CD4-positive, alpha-beta T cell treated with Interleukin-4 for 1 hour (primary cell): Measurements from ENCODE around the gene APCDD1L.
"Not testable (repeated sequence)": the region's sequence is repeated elsewhere in the genome, so short reads cannot be mapped to it uniquely, and the experiment has no call there.

Source experiments
- DNase-seq, 2 donors: peaks; one replicate each; pipeline ENCODE4 v3.0.0-alpha.2; 2020 to 2022

Gene APCDD1L

DNA sequence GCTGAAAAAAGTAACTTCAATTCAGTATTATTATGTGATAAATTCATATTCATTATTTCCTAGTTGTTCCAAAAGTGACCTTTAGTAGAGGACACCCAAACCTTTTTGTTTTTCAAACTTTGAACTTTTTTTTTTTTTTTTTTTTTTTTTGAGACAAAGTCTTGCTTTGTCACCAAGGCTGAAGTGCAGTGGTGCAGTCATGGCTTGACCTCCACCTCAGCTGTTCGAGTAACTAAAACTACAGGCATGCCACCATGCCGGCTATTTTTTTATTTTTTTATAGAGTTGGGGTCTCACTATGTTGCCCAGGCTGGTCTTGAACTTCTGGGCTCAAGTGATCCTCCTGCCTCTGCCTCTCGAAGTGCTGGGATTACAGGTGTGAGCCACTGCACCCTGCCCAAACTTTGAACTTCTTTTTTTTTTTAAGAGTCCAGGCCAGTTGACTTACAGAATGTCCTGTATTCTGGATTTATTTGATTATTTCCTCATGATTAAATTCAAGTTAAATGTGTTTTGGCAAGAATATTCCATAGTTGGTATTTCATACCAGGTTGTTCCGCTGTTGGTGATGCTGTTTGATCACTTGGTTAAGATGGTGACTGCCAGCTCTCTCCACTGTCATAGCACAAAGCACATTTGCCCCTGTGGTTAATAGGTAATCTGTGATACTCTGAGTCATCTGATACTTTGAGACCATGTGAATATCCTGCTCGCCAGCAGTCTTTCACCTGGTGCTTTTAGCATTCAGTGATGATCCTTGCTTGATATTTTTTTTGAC, 78.1 kb downstream of the APCDD1L start:
- DNase-seq: no peak

DNA sequence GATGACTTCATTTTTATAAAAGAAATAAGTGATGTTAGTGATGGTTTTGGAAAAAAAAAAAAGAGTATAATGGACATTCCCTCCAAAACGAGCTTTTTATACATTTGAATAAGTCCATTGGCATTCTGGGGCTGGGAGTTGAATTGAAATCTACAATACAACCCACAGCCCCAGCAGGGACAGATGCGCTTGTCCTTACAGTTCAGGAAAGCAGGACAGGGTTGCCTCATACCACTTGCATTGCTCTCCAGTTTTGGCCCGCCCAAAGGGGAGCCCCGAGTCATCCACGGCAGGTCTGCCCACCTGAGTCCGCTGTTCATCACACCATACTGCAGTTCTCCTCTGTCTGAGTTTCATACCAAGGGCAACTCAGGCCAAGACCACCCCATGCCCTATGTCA, 80.0 kb downstream of the APCDD1L start:
- DNase-seq: no peak

GRCh38 chr20:58434326-58434725, 80.9 kb downstream of the APCDD1L start:
- DNase-seq: no peak

DNA sequence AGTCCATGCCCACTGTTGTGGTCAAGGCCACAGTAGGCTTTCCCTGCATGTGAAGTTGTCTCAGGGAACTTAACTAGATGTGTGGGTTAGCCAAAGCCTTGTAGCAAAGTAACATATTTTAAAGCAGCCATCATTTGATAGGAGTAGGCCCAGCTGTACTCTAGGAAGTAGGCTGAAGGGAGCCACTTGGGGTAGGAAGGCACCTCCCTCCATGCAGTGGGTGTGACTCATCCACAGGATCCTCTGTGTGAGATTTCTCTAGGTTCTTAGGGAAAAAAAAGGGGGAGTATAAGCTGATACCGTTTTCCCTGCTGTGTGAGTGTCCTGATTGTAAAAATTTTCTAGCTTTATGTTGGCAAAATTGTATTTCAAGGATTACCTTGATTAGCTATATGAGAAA, 81.4 kb downstream of the APCDD1L start:
- no peak for DNase-seq

GRCh38 chr20:58433029-58433647, 82.1 kb downstream of the APCDD1L start:
- DNase-seq: no peak

DNA sequence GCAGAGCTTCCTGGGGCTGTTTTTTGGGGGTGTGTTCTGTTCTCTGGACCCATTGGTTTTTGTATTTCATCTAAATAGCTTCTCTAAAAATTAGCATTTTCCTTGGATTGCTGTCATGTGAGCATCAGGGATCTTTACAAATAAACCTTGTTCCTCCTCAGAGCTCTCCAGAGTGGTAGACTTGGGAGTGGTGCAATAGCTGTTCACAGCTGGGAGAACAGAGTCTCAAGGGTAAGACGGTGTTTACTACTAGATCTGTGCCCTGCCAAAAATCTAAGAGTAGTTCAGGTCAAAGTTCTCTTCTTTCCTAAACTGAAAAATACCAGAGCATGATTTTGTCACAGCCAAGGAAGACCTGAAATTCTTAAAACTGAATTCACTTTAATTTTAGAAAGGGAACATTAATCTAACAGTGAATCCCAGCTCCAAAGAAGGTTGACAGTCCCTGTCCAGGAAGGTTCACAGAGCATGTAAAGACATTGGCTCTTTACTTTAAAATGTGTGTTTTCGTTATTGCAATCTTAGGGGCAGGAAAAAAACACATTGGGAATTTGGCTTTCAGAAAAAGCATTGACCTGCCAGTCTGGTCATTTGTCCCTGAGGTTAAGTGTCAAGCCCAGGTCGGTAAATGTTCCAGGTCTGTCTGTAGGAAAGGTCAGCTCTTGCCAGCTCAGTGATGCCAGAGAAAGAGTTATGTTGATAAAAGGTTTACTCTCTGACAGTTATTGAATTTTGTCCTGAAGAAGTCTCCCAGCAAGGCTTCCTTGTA, 82.8 kb downstream of the APCDD1L start:
- no peak for DNase-seq

GRCh38 chr20:58431134-58431533, 84.1 kb downstream of the APCDD1L start:
- no peak for DNase-seq

GRCh38 chr20:58429303-58429702, 85.9 kb downstream of the APCDD1L start:
- no peak for DNase-seq

DNA sequence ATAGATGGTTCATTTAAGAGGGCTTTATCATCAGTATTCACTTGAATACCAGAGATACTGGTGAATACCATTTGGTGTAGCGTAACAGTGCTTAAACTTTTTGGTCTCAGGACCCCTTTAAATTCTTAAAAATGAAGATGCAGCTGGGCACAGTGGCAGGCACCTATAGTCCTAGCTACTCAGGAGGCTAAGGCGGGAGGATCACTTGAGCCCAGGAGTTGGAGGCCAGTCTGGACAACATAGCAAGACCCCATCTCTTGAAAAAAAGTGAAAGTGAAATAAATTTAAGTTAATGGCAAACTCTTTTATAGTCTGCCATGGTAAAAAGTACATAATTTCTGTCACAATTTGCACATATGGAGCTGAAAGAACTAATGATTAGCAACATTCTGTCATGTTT, 86.8 kb downstream of the APCDD1L start:
- DNase-seq: no peak

GRCh38 chr20:58427571-58427970, 87.6 kb downstream of the APCDD1L start:
- DNase-seq: not testable (repeated sequence)

- DNase-seq: no peak
Observed at GRCh38 chr20:58424218-58424969, 90.8 kb downstream of the APCDD1L start.

DNA sequence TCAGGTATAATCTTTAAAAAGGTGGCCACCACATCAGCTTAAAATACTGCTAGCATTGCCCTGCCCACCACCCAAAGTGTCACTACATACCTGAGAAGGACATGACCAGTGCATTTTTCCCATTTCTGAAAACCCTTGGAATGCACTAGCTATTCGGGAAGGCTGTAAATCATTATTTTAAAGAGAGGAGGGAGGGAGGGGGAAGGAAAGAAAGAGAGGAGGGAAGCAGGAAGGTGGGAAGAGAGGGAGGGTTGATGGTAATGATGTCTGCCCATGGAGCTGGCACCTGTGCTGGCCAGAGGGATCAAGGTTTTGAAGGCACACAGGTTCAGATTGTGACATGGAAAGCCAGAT, 93.7 kb downstream of the APCDD1L start:
- DNase-seq: no peak

GRCh38 chr20:58420798-58421496, 94.3 kb downstream of the APCDD1L start:
- no peak for DNase-seq

GRCh38 chr20:58418949-58419748, 96.0 kb downstream of the APCDD1L start:
- DNase-seq: no peak

GRCh38 chr20:58417438-58417837, 97.8 kb downstream of the APCDD1L start:
- DNase-seq: no peak

DNA sequence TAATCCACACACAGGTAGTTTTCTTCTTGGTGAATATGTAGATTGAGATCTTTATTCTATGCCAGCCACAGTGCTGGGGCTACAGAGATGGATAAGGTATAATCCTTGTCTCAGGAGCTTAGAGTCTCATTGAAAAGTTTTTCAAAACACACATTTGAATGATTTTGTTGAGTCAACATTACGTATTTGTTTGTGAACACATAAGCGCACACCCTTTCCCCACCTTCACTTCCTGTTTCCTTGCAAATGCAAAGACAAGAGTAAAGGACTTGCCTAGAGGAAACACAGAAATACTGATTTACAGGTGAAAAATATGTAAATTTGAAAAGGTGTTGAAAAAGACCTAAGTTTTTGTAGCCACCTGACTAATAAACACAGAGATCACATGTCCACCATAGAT, 98.4 kb downstream of the APCDD1L start:
- DNase-seq: peak in 1 of 2 donors; percentile 41

GRCh38 chr20:58416057-58416456, 99.1 kb downstream of the APCDD1L start:
- no peak for DNase-seq

DNA sequence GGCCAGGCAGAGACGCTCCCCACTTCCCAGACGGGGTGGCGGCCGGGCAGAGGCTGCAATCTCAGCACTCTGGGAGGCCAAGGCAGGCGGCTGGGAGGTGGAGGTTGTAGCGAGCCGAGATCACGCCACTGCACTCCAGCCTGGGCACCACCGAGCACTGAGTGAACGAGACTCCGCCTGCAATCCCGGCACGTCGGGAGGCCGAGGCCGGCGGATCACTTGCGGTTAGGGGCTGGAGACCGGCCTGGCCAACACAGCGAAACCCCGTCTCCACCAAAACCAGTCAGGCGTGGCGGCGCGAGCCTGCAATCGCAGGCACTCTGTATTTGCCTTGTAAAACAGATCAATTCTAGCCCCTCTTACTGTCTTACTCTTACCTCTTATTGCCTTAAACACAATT, 100.4 kb downstream of the APCDD1L start:
- DNase-seq: not testable (repeated sequence)

DNA sequence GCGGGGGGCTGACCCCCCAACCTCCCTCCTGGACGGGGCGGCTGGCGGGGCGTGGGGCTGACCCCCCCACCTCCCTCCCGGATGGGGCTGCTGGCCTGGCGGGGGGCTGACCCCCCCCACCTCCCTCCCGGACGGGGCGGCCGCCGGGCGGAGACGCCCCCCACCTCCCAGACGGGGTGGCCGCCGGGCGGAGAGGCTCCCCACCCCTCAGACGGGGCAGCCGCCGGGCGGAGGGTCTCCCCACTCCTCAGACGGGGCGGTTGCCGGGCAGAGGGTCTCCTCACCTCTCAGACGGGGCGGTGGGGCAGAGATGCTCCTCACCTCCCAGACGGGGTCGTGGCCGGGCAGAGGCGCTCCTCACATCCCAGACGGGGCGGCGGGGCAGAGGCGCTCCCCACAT, 101.0 kb downstream of the APCDD1L start:
- DNase-seq: not testable (repeated sequence)
